Lower leg skin (tissue), 3 donors: ENCODE results near the gene VIPR1.
"Not testable (repeated sequence)": the region's sequence is repeated elsewhere in the genome, so short reads cannot be mapped to it uniquely, and the experiment has no call there.

Experiments
- CTCF ChIP-seq, 3 donors: fragments of 450-650 bp; IDR thresholded peaks; one replicate each; pipeline ENCODE4 v1.5.1; 2016; ENCODE audit warnings: antibody characterized with exemption in 3 of 3, mild to moderate bottlenecking in 3 of 3, moderate library complexity in 2 of 3
- POLR2A ChIP-seq, 2 donors: fragments of 450-650 bp; IDR thresholded peaks; one replicate each; pipeline ENCODE4 v1.6.1; 2016 to 2017; ENCODE audit warnings: antibody characterized with exemption in 2 of 2, mild to moderate bottlenecking in 1 of 2, moderate library complexity in 1 of 2

GRCh38 chr3:42556817-42557216, 54.4 kb downstream of the VIPR1 start:
- TF ChIP-seq CTCF, POLR2A (IDR thresholded peaks at IDR 0.05): not testable (repeated sequence)
